Mucosa of rectum (tissue), 2 donors: ENCODE results near the gene MBNL1.

Experiments used
- H3K27ac ChIP-seq, 2 donors: one replicate each; pipeline ENCODE4 v1.7.0; 2013; ENCODE audit warnings: inconsistent platforms in 2 of 2, low read depth in 2 of 2, low read length in 2 of 2
- H3K27me3 ChIP-seq, 2 donors: one replicate each; pipeline ENCODE4 v1.7.0; 2013; ENCODE audit warnings: low read length in 2 of 2; ENCODE audit not compliant: control insufficient read depth in 2 of 2, insufficient read depth in 2 of 2
- H3K36me3 ChIP-seq, 2 donors: one replicate each; pipeline ENCODE4 v1.7.0; 2013; ENCODE audit warnings: low read length in 2 of 2; ENCODE audit not compliant: control insufficient read depth in 2 of 2, insufficient read depth in 2 of 2
- H3K4me1 ChIP-seq, 2 donors: one replicate each; pipeline ENCODE4 v1.7.0; 2013; ENCODE audit warnings: low read length in 2 of 2, mild to moderate bottlenecking in 1 of 2; ENCODE audit not compliant: control insufficient read depth in 2 of 2, insufficient read depth in 2 of 2
- H3K4me3 ChIP-seq, 2 donors: one replicate each; pipeline ENCODE4 v1.7.0; 2013; ENCODE audit warnings: low read length in 2 of 2
- H3K9ac ChIP-seq, 2 donors: one replicate each; pipeline ENCODE4 v1.7.0; 2013; ENCODE audit warnings: low read length in 2 of 2, low read depth in 1 of 2, mild to moderate bottlenecking in 1 of 2
- H3K9me3 ChIP-seq, 2 donors: one replicate each; pipeline ENCODE4 v1.7.0; 2013; ENCODE audit warnings: low read length in 2 of 2; ENCODE audit not compliant: control insufficient read depth in 2 of 2
- donor health status: healthy.
- donor health status: Normal muscosa, but diverticular disease.

Gene MBNL1

GRCh38 chr3:152305075-152305474 is 36.3 kb downstream of the MBNL1 start:
- Histone ChIP-seq H3K4me1 (peaks cover 29 to 51% of the 10 kb centered on the region in 2 donors), H3K9ac (no peak overlapping the region), H3K4me3 (no peak overlapping the region), H3K9me3 (no peaks in the 10 kb centered on the region), H3K27ac (no peak overlapping the region), H3K36me3 (peaks cover 0 to 5% of the 10 kb centered on the region in 2 donors), H3K27me3 (no peaks in the 10 kb centered on the region)

GRCh38 chr3:152307829-152308474 is 39.2 kb downstream of the MBNL1 start:
- H3K27me3 ChIP-seq: no peaks in the 10 kb centered on the region
- no peaks in the 10 kb centered on the region for H3K9me3 ChIP-seq
- no peaks in the 10 kb centered on the region for H3K36me3 ChIP-seq
- H3K27ac ChIP-seq: peak overlapping the region; percentile 55 to 74
- H3K4me3 ChIP-seq: peak overlapping the region; percentile 2 to 20
- H3K4me1 ChIP-seq: peaks cover 28 to 54% of the 10 kb centered on the region in 2 donors
- peak overlapping the region in 1 of 2 donors; percentile 12 for H3K9ac ChIP-seq

- H3K36me3 ChIP-seq: no peaks in the 10 kb centered on the region
- H3K4me3 ChIP-seq: peak overlapping the region in 1 of 2 donors; percentile 20
- no peaks in the 10 kb centered on the region for H3K27me3 ChIP-seq
- no peaks in the 10 kb centered on the region for H3K9me3 ChIP-seq
- H3K27ac ChIP-seq: peak overlapping the region; percentile 55 to 74
- H3K4me1 ChIP-seq: peaks cover 28 to 54% of the 10 kb centered on the region in 2 donors
- peak overlapping the region in 1 of 2 donors; percentile 6 for H3K9ac ChIP-seq
Observed at GRCh38 chr3:152308475-152308844, 39.7 kb downstream of the MBNL1 start.

GRCh38 chr3:152309031-152309430 is 40.3 kb downstream of the MBNL1 start:
- H3K4me3 ChIP-seq: no peak overlapping the region
- H3K9ac ChIP-seq: peak overlapping the region in 1 of 2 donors; percentile 34
- peaks cover 28 to 52% of the 10 kb centered on the region in 2 donors for H3K4me1 ChIP-seq
- H3K27me3 ChIP-seq: no peaks in the 10 kb centered on the region
- peak overlapping the region; percentile 55 to 74 for H3K27ac ChIP-seq
- H3K9me3 ChIP-seq: no peaks in the 10 kb centered on the region
- H3K36me3 ChIP-seq: no peaks in the 10 kb centered on the region

- H3K4me1 ChIP-seq: peaks cover 28 to 48% of the 10 kb centered on the region in 2 donors
- no peak overlapping the region for H3K4me3 ChIP-seq
Observed at GRCh38 chr3:152309535-152310307, 41.0 kb downstream of the MBNL1 start.

GRCh38 chr3:152313430-152313829 is 44.7 kb downstream of the MBNL1 start:
- H3K27me3 ChIP-seq: no peaks in the 10 kb centered on the region
- peaks cover 15 to 19% of the 10 kb centered on the region in 2 donors for H3K4me1 ChIP-seq
- no peak overlapping the region for H3K27ac ChIP-seq
- H3K9ac ChIP-seq: no peak overlapping the region
- H3K9me3 ChIP-seq: no peaks in the 10 kb centered on the region
- no peak overlapping the region for H3K4me3 ChIP-seq
- no peaks in the 10 kb centered on the region for H3K36me3 ChIP-seq

More at GRCh38 chr3:152309535-152310307, 41.0 kb downstream of the MBNL1 start:
- Histone ChIP-seq H3K36me3 (no peaks in the 10 kb centered on the region), H3K9ac (no peak overlapping the region), H3K27ac (peak overlapping the region; percentile 38 to 74), H3K9me3 (no peaks in the 10 kb centered on the region), H3K27me3 (no peaks in the 10 kb centered on the region)

GRCh38 chr3:152313914-152314313 is 45.2 kb downstream of the MBNL1 start:
- peaks cover 10 to 14% of the 10 kb centered on the region in 2 donors for H3K4me1 ChIP-seq

GRCh38 chr3:152314677-152315353 is 46.1 kb downstream of the MBNL1 start:
- H3K4me1 ChIP-seq: peaks cover 3 to 8% of the 10 kb centered on the region in 2 donors
- no peak overlapping the region for H3K9ac ChIP-seq
- no peak overlapping the region for H3K27ac ChIP-seq
- no peak overlapping the region for H3K4me3 ChIP-seq
- H3K9me3 ChIP-seq: no peaks in the 10 kb centered on the region
- no peaks in the 10 kb centered on the region for H3K27me3 ChIP-seq
- no peaks in the 10 kb centered on the region for H3K36me3 ChIP-seq

More at GRCh38 chr3:152313914-152314313, 45.2 kb downstream of the MBNL1 start:
- no peaks in the 10 kb centered on the region for H3K27me3 ChIP-seq
- no peak overlapping the region for H3K27ac ChIP-seq
- H3K9ac ChIP-seq: no peak overlapping the region
- H3K9me3 ChIP-seq: no peaks in the 10 kb centered on the region
- H3K36me3 ChIP-seq: no peaks in the 10 kb centered on the region
- no peak overlapping the region for H3K4me3 ChIP-seq

GRCh38 chr3:152315623-152316022 is 46.9 kb downstream of the MBNL1 start:
- Histone ChIP-seq H3K4me3 (no peak overlapping the region), H3K27me3 (no peaks in the 10 kb centered on the region), H3K27ac (no peak overlapping the region), H3K9ac (no peak overlapping the region), H3K36me3 (no peaks in the 10 kb centered on the region), H3K4me1 (peaks cover 0 to 5% of the 10 kb centered on the region in 2 donors), H3K9me3 (no peaks in the 10 kb centered on the region)

- Histone ChIP-seq H3K27ac (no peak overlapping the region), H3K4me3 (no peak overlapping the region), H3K27me3 (no peaks in the 10 kb centered on the region), H3K36me3 (no peaks in the 10 kb centered on the region), H3K9me3 (no peaks in the 10 kb centered on the region), H3K4me1 (peaks cover 0 to 5% of the 10 kb centered on the region in 2 donors), H3K9ac (no peak overlapping the region)
Observed at GRCh38 chr3:152316318-152316717, 47.6 kb downstream of the MBNL1 start.
